GM23338 (cell line): Measurements from ENCODE around the gene SORCS2. TPM values are rescaled to one million over a fixed set of nuclear protein-coding genes. Genes with fewer than 3 reads are reported as not detected.

Experiments used
- ATAC-seq: fragments of 200-7000 bp; cut with Tn5 transposase; 3 replicates; pipeline ENCODE4 v1.9.1; 2020
- DNase-seq: peaks from one replicate; pipeline ENCODE4 v3.0.0-alpha.2; 2015; ENCODE audit warnings: low spot score
- H2AFZ ChIP-seq: fragments of 200-600 bp; sonication (generic); 2 replicates; pipeline ENCODE4 v1.8.0; 2016; ENCODE audit warnings: antibody characterized with exemption, mild to moderate bottlenecking, moderate library complexity
- H3F3A ChIP-seq: fragments of 200-600 bp; sonication (generic); replicated peaks from 2 replicates; pipeline ENCODE4 v1.8.0; 2017; ENCODE audit warnings: antibody characterized with exemption, mixed run types, low read depth
- H3K27ac ChIP-seq: fragments of 200-600 bp; sonication (generic); 2 replicates; pipeline ENCODE4 v1.6.1; 2016; ENCODE audit warnings: low read depth
- H3K27me3 ChIP-seq: fragments of 200-600 bp; sonication (generic); 2 replicates; pipeline ENCODE4 v1.8.0; 2016; ENCODE audit warnings: mild to moderate bottlenecking, mixed run types, moderate library complexity; ENCODE audit not compliant: insufficient read depth
- H3K36me3 ChIP-seq: fragments of 200-600 bp; sonication (generic); 2 replicates; pipeline ENCODE4 v1.8.0; 2016; ENCODE audit warnings: mild to moderate bottlenecking; ENCODE audit not compliant: insufficient read depth
- H3K4me1 ChIP-seq: fragments of 200-600 bp; sonication (generic); 2 replicates; pipeline ENCODE4 v1.8.0; 2016; ENCODE audit warnings: mild to moderate bottlenecking, moderate library complexity; ENCODE audit not compliant: insufficient read depth
- H3K4me2 ChIP-seq: fragments of 200-600 bp; sonication (generic); 2 replicates; pipeline ENCODE4 v1.7.1; 2017; ENCODE audit warnings: mixed run types
- H3K4me3 ChIP-seq: fragments of 200-600 bp; sonication (generic); 2 replicates; pipeline ENCODE4 v1.6.1; 2016; ENCODE audit warnings: mixed run types
- H3K79me2 ChIP-seq: fragments of 200-600 bp; sonication (generic); replicated peaks from 2 replicates; pipeline ENCODE4 v1.8.0; 2017; ENCODE audit warnings: mild to moderate bottlenecking; ENCODE audit not compliant: insufficient read depth
- H3K9me2 ChIP-seq: fragments of 200-600 bp; sonication (generic); 2 replicates; pipeline ENCODE4 v1.8.0; 2017; ENCODE audit not compliant: insufficient read depth
- H4K20me1 ChIP-seq: fragments of 200-600 bp; sonication (generic); replicated peaks from 2 replicates; pipeline ENCODE4 v1.8.0; 2017; ENCODE audit warnings: mild to moderate bottlenecking; ENCODE audit not compliant: insufficient read depth
- H3K27ac Mint-ChIP-seq: 2 replicates; pipeline ENCODE4 v1.8.0; 2020; ENCODE audit warnings: inconsistent platforms, mild to moderate bottlenecking, moderate library complexity, mixed read lengths
- H3K27me3 Mint-ChIP-seq: 3 replicates; pipeline ENCODE4 v1.8.0; 2022; ENCODE audit warnings: low read depth, mild to moderate bottlenecking, moderate library complexity, mixed read lengths, inconsistent platforms; ENCODE audit not compliant: insufficient read depth, poor library complexity
- H3K36me3 Mint-ChIP-seq: 3 replicates; pipeline ENCODE4 v1.8.0; 2021; ENCODE audit warnings: low read depth, mild to moderate bottlenecking, inconsistent platforms, moderate library complexity, mixed read lengths
- H3K4me1 Mint-ChIP-seq: 3 replicates; pipeline ENCODE4 v1.8.0; 2020; ENCODE audit warnings: mild to moderate bottlenecking, inconsistent platforms, mixed read lengths
- H3K4me3 Mint-ChIP-seq: 3 replicates; pipeline ENCODE4 v1.8.0; 2021; ENCODE audit warnings: moderate library complexity, mild to moderate bottlenecking, inconsistent platforms, mixed read lengths
- H3K9me3 Mint-ChIP-seq: 3 replicates; pipeline ENCODE4 v1.8.0; 2020; ENCODE audit warnings: moderate library complexity, mild to moderate bottlenecking, inconsistent platforms, mixed read lengths
- CREB1 ChIP-seq: fragments of 250-450 bp; sonication (Bioruptor Pico); IDR thresholded peaks from 2 replicates; pipeline ENCODE4 v1.5.0; 2020; ENCODE audit warnings: low read depth, mild to moderate bottlenecking, moderate library complexity
- CTCF ChIP-seq, 2 experiments: fragments of 200-600 bp in 1 of 2; sonication (generic) in 1 of 2; conservative IDR thresholded peaks; 2 replicates each; pipeline versions ENCODE4 v1.5.1 to v1.6.1; 2016 to 2017; ENCODE audit warnings: antibody characterized with exemption in 2 of 2, low read depth in 2 of 2, mild to moderate bottlenecking in 2 of 2, moderate library complexity in 1 of 2
- ETS1 ChIP-seq: IDR thresholded peaks from 2 replicates; pipeline ENCODE4 v1.6.1; 2016; ENCODE audit warnings: antibody characterized with exemption
- EZH2 ChIP-seq: fragments of 200-600 bp; sonication (generic); IDR thresholded peaks from one replicate; pipeline ENCODE4 v1.8.0; 2017; ENCODE audit warnings: antibody characterized with exemption, mild to moderate bottlenecking, low read depth; ENCODE audit not compliant: unreplicated experiment
- EZH2phosphoT487 ChIP-seq: fragments of 200-600 bp; sonication (generic); IDR thresholded peaks from one replicate; pipeline ENCODE4 v1.8.1; 2018; ENCODE audit warnings: antibody characterized with exemption; ENCODE audit not compliant: unreplicated experiment
- JUNB ChIP-seq: IDR thresholded peaks from one replicate; pipeline ENCODE4 v1.6.1; 2016; ENCODE audit warnings: antibody characterized with exemption; ENCODE audit not compliant: unreplicated experiment
- NANOG ChIP-seq: IDR thresholded peaks from 2 replicates; pipeline ENCODE4 v1.6.1; 2016; ENCODE audit warnings: antibody characterized with exemption, borderline replicate concordance
- POLR2AphosphoS5 ChIP-seq: IDR thresholded peaks from 2 replicates; pipeline ENCODE4 v1.6.1; 2016; ENCODE audit warnings: antibody characterized with exemption, low read depth
- STAT1 ChIP-seq: IDR thresholded peaks from one replicate; pipeline ENCODE4 v1.6.1; 2016; ENCODE audit warnings: antibody characterized with exemption; ENCODE audit not compliant: unreplicated experiment
- ZNF114 ChIP-seq: fragments of 250-450 bp; sonication (Bioruptor Pico); IDR thresholded peaks from 2 replicates; pipeline ENCODE4 v1.5.0; 2020; ENCODE audit warnings: mild to moderate bottlenecking, moderate library complexity
- ZNF331 ChIP-seq: fragments of 250-450 bp; sonication (Bioruptor Pico); IDR thresholded peaks from 2 replicates; pipeline ENCODE4 v1.5.0; 2020; ENCODE audit warnings: low read depth, mild to moderate bottlenecking, moderate library complexity
- polyA plus RNA-seq: library from polyadenylated mRNA; unstranded; fragments of >200 nt; fragmentation: Nextera tagmentation; extraction: Ambion mirVana; gene quantifications from 2 replicates; pipeline ENCODE4 v1.2.1, GENCODE V29; 2016
- total RNA-seq: library from RNA; depleted of rRNA; stranded (reverse); fragments of >200 nt; shearing (Covaris generic); gene quantifications from 2 replicates; pipeline ENCODE4 v1.2.3, GENCODE V29; 2014
- TF ChIP-seq, protein P1 (sequence below): IDR thresholded peaks from one replicate; pipeline ENCODE4 v1.6.1; 2018; ENCODE audit warnings: antibody characterized with exemption; ENCODE audit not compliant: unreplicated experiment
- TF ChIP-seq, protein P2 (sequence below): fragments of 250-450 bp; sonication (Bioruptor Pico); IDR thresholded peaks from 2 replicates; pipeline ENCODE4 v1.5.0; 2020; ENCODE audit warnings: mild to moderate bottlenecking, moderate library complexity

Gene SORCS2
- total and polyA plus RNA-seq, 2 experiments from 2014 or later, result 0.47 to 2.4 TPM

GRCh38 chr4:7350396-7350795 is 158.1 kb downstream of the SORCS2 start:
- Histone ChIP-seq H2AFZ (no peak overlapping the region), H3K36me3 (no peaks in the 10 kb centered on the region), H3K4me3 (no peak overlapping the region), H3K79me2 (no peaks in the 10 kb centered on the region), H4K20me1 (no peaks in the 10 kb centered on the region), H3K27me3 (no peaks in the 10 kb centered on the region), H3F3A (no peaks in the 10 kb centered on the region), H3K4me1 (no peaks in the 10 kb centered on the region), H3K27ac (no peak overlapping the region), H3K4me2 (no peak overlapping the region), H3K9me2 (0 out of 2 replicates have a peak, but pooled peaks cover 5% of the 10 kb centered on the region)
- no peak overlapping the region for H3K4me3 Mint-ChIP-seq
- H3K27me3 Mint-ChIP-seq, result peaks cover 9% of the 10 kb centered on the region
- TF ChIP-seq, protein P1, sequence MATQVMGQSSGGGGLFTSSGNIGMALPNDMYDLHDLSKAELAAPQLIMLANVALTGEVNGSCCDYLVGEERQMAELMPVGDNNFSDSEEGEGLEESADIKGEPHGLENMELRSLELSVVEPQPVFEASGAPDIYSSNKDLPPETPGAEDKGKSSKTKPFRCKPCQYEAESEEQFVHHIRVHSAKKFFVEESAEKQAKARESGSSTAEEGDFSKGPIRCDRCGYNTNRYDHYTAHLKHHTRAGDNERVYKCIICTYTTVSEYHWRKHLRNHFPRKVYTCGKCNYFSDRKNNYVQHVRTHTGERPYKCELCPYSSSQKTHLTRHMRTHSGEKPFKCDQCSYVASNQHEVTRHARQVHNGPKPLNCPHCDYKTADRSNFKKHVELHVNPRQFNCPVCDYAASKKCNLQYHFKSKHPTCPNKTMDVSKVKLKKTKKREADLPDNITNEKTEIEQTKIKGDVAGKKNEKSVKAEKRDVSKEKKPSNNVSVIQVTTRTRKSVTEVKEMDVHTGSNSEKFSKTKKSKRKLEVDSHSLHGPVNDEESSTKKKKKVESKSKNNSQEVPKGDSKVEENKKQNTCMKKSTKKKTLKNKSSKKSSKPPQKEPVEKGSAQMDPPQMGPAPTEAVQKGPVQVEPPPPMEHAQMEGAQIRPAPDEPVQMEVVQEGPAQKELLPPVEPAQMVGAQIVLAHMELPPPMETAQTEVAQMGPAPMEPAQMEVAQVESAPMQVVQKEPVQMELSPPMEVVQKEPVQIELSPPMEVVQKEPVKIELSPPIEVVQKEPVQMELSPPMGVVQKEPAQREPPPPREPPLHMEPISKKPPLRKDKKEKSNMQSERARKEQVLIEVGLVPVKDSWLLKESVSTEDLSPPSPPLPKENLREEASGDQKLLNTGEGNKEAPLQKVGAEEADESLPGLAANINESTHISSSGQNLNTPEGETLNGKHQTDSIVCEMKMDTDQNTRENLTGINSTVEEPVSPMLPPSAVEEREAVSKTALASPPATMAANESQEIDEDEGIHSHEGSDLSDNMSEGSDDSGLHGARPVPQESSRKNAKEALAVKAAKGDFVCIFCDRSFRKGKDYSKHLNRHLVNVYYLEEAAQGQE, result no peak
- no peak for TF ChIP-seq STAT1
- no peak for TF ChIP-seq CREB1 (CRISPR knock-in tag)
- TF ChIP-seq ETS1, result no peak
- TF ChIP-seq EZH2phosphoT487, result no peak
- TF ChIP-seq ZNF331 (CRISPR knock-in tag), result no peak
- TF ChIP-seq NANOG, result no peak
- no peak for TF ChIP-seq CTCF (conservative IDR thresholded peaks at IDR 0.05; ENCODE audit: low read depth in 2 of 2)
- TF ChIP-seq JUNB, result no peak
- no peak for TF ChIP-seq ZNF114 (CRISPR knock-in tag)
- TF ChIP-seq, protein P2, sequence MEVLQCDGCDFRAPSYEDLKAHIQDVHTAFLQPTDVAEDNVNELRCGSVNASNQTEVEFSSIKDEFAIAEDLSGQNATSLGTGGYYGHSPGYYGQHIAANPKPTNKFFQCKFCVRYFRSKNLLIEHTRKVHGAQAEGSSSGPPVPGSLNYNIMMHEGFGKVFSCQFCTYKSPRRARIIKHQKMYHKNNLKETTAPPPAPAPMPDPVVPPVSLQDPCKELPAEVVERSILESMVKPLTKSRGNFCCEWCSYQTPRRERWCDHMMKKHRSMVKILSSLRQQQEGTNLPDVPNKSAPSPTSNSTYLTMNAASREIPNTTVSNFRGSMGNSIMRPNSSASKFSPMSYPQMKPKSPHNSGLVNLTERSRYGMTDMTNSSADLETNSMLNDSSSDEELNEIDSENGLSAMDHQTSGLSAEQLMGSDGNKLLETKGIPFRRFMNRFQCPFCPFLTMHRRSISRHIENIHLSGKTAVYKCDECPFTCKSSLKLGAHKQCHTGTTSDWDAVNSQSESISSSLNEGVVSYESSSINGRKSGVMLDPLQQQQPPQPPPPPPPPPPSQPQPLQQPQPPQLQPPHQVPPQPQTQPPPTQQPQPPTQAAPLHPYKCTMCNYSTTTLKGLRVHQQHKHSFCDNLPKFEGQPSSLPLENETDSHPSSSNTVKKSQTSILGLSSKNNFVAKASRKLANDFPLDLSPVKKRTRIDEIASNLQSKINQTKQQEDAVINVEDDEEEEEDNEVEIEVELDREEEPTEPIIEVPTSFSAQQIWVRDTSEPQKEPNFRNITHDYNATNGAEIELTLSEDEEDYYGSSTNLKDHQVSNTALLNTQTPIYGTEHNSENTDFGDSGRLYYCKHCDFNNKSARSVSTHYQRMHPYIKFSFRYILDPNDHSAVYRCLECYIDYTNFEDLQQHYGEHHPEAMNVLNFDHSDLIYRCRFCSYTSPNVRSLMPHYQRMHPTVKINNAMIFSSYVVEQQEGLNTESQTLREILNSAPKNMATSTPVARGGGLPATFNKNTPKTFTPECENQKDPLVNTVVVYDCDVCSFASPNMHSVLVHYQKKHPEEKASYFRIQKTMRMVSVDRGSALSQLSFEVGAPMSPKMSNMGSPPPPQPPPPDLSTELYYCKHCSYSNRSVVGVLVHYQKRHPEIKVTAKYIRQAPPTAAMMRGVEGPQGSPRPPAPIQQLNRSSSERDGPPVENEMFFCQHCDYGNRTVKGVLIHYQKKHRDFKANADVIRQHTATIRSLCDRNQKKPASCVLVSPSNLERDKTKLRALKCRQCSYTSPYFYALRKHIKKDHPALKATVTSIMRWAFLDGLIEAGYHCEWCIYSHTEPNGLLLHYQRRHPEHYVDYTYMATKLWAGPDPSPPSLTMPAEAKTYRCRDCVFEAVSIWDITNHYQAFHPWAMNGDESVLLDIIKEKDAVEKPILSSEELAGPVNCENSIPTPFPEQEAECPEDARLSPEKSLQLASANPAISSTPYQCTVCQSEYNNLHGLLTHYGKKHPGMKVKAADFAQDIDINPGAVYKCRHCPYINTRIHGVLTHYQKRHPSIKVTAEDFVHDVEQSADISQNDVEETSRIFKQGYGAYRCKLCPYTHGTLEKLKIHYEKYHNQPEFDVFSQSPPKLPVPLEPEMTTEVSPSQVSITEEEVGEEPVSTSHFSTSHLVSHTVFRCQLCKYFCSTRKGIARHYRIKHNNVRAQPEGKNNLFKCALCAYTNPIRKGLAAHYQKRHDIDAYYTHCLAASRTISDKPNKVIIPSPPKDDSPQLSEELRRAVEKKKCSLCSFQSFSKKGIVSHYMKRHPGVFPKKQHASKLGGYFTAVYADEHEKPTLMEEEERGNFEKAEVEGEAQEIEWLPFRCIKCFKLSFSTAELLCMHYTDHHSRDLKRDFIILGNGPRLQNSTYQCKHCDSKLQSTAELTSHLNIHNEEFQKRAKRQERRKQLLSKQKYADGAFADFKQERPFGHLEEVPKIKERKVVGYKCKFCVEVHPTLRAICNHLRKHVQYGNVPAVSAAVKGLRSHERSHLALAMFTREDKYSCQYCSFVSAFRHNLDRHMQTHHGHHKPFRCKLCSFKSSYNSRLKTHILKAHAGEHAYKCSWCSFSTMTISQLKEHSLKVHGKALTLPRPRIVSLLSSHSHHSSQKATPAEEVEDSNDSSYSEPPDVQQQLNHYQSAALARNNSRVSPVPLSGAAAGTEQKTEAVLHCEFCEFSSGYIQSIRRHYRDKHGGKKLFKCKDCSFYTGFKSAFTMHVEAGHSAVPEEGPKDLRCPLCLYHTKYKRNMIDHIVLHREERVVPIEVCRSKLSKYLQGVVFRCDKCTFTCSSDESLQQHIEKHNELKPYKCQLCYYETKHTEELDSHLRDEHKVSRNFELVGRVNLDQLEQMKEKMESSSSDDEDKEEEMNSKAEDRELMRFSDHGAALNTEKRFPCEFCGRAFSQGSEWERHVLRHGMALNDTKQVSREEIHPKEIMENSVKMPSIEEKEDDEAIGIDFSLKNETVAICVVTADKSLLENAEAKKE (CRISPR knock-in tag), result no peak
- no peak for TF ChIP-seq EZH2
- no peak for TF ChIP-seq POLR2AphosphoS5
- ATAC-seq (no peak), DNase-seq (no peak)
- no peaks in the 10 kb centered on the region; the same call in 2 of the 3 replicates for H3K36me3 Mint-ChIP-seq
- H3K4me1 Mint-ChIP-seq, result no peaks in the 10 kb centered on the region; the same call in 2 of the 3 replicates
- H3K27ac Mint-ChIP-seq, result no peak overlapping the region
- H3K9me3 Mint-ChIP-seq, result no peaks in the 10 kb centered on the region
